HepG2 (cell line): ENCODE results near the gene GALC. TPM values are rescaled to one million over a fixed set of nuclear protein-coding genes. Genes with fewer than 3 reads are reported as not detected.

ENCODE experiments used
- ATAC-seq: fragments of 200-7000 bp; cut with Tn5 transposase; 3 replicates; pipeline ENCODE4 v1.9.1; 2020; ENCODE audit warnings: mild to moderate bottlenecking, moderate library complexity
- BruUV-seq: library from RNA; stranded (reverse); fragments of 400-500 nt; replicated peaks from 2 replicates; lab custom pipeline; 2021; lab: Mats Ljungman, UMichigan
- CTCF ChIA-PET: fragments of 300-600 bp; formaldehyde crosslinking; extraction: SDS; loops from one replicate; lab custom pipeline; 2021; ENCODE audit warnings: low total read pairs, inconsistent platforms, low intra/inter-chr PET ratio; lab: Yijun Ruan, JAX
- POLR2A ChIA-PET: fragments of 350-600 bp; sonication (Branson Sonifier 250); formaldehyde crosslinking; loops from one replicate; lab custom pipeline; 2020; ENCODE audit warnings: antibody characterized with exemption, inconsistent platforms; lab: Yijun Ruan, JAX
- DNase-seq: peaks from one replicate; pipeline ENCODE4 v3.0.0-alpha.2; 2015; ENCODE audit warnings: low spot score
- FAIRE-seq: peaks from 3 replicates; lab custom pipeline; 2011; peaks lifted over from hg19 to GRCh38; lab: Jason Lieb, UNC
- H2AFZ ChIP-seq: one replicate; pipeline ENCODE4 v1.6.1; 2011; ENCODE audit warnings: low read length, inconsistent platforms
- H3K27ac ChIP-seq: fragments of 300-600 bp; 3 replicates; pipeline ENCODE4 v1.8.0; 2011; ENCODE audit warnings: mixed run types, mild to moderate bottlenecking, mixed read lengths, low read length, inconsistent platforms; ENCODE audit not compliant: insufficient read depth; ENCODE audit errors: extremely low read length
- H3K27me3 ChIP-seq, 2 experiments: fragments of 200-600 bp in 1 of 2; 2 replicates in 1 of 2; 3 replicates in 1 of 2; pipeline versions ENCODE4 v1.6.0 to v1.8.0; 2011; ENCODE audit warnings: low read length in 2 of 2, mild to moderate bottlenecking in 2 of 2, moderate library complexity in 2 of 2, inconsistent platforms in 1 of 2; ENCODE audit not compliant: insufficient read depth in 2 of 2, control insufficient read depth in 1 of 2
- H3K36me3 ChIP-seq, 2 experiments: fragments of 200-600 bp in 1 of 2; replicated peaks in 1 of 2; 2 replicates in 1 of 2; 3 replicates in 1 of 2; pipeline versions ENCODE4 v1.5.1 to v1.8.0; 2011; ENCODE audit warnings: low read length in 2 of 2, inconsistent platforms in 1 of 2; ENCODE audit not compliant: insufficient read depth in 2 of 2, control insufficient read depth in 1 of 2
- H3K4me1 ChIP-seq: 2 replicates; pipeline ENCODE4 v1.5.1; 2012; ENCODE audit warnings: low read length, inconsistent platforms; ENCODE audit not compliant: insufficient read depth
- H3K4me2 ChIP-seq: 2 replicates; pipeline ENCODE4 v1.6.0; 2011; ENCODE audit warnings: low read depth, low read length, inconsistent platforms
- H3K4me3 ChIP-seq, 3 experiments: fragments of 200-600 bp in 1 of 3; sonication (generic), shearing (Covaris generic) in 1 of 3; replicated peaks in 1 of 3; 2 replicates each; pipeline ENCODE4 v1.5.1; 2011 to 2016; ENCODE audit warnings: low read length in 3 of 3, inconsistent platforms in 2 of 3, low read depth in 2 of 3, mild to moderate bottlenecking in 2 of 3, control low read depth in 1 of 3, mixed read lengths in 1 of 3; ENCODE audit not compliant: insufficient read depth in 1 of 3
- H3K79me2 ChIP-seq: one replicate; pipeline ENCODE4 v1.6.1; 2011; ENCODE audit warnings: low read length, inconsistent platforms; ENCODE audit not compliant: insufficient read depth
- H3K9ac ChIP-seq: 2 replicates; pipeline ENCODE4 v1.6.0; 2011; ENCODE audit warnings: mild to moderate bottlenecking, low read depth, low read length, inconsistent platforms; ENCODE audit not compliant: insufficient read depth
- H3K9me3 ChIP-seq: 2 replicates; pipeline ENCODE4 v1.5.1; 2012; ENCODE audit warnings: mild to moderate bottlenecking, low read length
- H4K20me1 ChIP-seq: 2 replicates; pipeline ENCODE4 v1.6.0; 2011; ENCODE audit warnings: inconsistent platforms, mild to moderate bottlenecking, low read length, moderate library complexity; ENCODE audit not compliant: insufficient read depth
- ATF7 ChIP-seq, 2 experiments: fragments of 450-650 bp in 1 of 2; sonication (generic) in 1 of 2; formaldehyde crosslinking in 1 of 2; IDR thresholded peaks; 2 replicates each; pipeline versions ENCODE4 v1.4.0 to v1.6.1; 2016 to 2020; ENCODE audit warnings: antibody characterized with exemption in 1 of 2, mild to moderate bottlenecking in 1 of 2, missing genetic modification reagents in 1 of 2
- CEBPB ChIP-seq: IDR thresholded peaks from 2 replicates; pipeline ENCODE4 v1.6.1; 2011; ENCODE audit warnings: low read depth, low read length, improper control_type of control experiment, borderline replicate concordance
- E2F2 ChIP-seq: sonication (generic); formaldehyde crosslinking; IDR thresholded peaks from 2 replicates; pipeline ENCODE4 v1.4.0; 2020; ENCODE audit warnings: missing genetic modification reagents, borderline replicate concordance
- NCOA2 ChIP-seq: sonication (generic); formaldehyde crosslinking; IDR thresholded peaks from 2 replicates; pipeline ENCODE4 v1.8.0; 2022; ENCODE audit warnings: inconsistent platforms
- POGZ ChIP-seq: sonication (generic); formaldehyde crosslinking; IDR thresholded peaks from 2 replicates; pipeline ENCODE4 v1.4.0; 2020; ENCODE audit warnings: mild to moderate bottlenecking, missing genetic modification reagents
- RFXAP ChIP-seq: sonication (generic); formaldehyde crosslinking; IDR thresholded peaks from 2 replicates; pipeline ENCODE4 v1.4.0; 2020; ENCODE audit warnings: missing genetic modification reagents, borderline replicate concordance
- RXRA ChIP-seq: sonication (generic); formaldehyde crosslinking; IDR thresholded peaks from 2 replicates; pipeline ENCODE4 v1.5.1; 2020; ENCODE audit warnings: missing genetic modification reagents
- TSC22D2 ChIP-seq: sonication (generic); formaldehyde crosslinking; IDR thresholded peaks from 2 replicates; pipeline ENCODE4 v1.5.1; 2020; ENCODE audit warnings: missing genetic modification reagents, mild to moderate bottlenecking, borderline replicate concordance
- ZHX1 ChIP-seq: sonication (generic); formaldehyde crosslinking; IDR thresholded peaks from 2 replicates; pipeline ENCODE4 v1.8.1; 2022; ENCODE audit warnings: low read depth, mild to moderate bottlenecking, missing genetic modification reagents
- ZMAT3 ChIP-seq: sonication (generic); formaldehyde crosslinking; conservative IDR thresholded peaks from 2 replicates; pipeline ENCODE4 v1.7.0; 2021; ENCODE audit warnings: missing genetic modification reagents
- ZNF10 ChIP-seq: sonication (generic); formaldehyde crosslinking; IDR thresholded peaks from 2 replicates; pipeline ENCODE4 v1.4.0; 2020; ENCODE audit warnings: mild to moderate bottlenecking, low read depth, missing genetic modification reagents, borderline replicate concordance
- ZNF207 ChIP-seq: fragments of 450-650 bp; IDR thresholded peaks from 2 replicates; pipeline ENCODE4 v1.6.1; 2016; ENCODE audit warnings: antibody characterized with exemption, borderline replicate concordance
- ZNF563 ChIP-seq: sonication (generic); formaldehyde crosslinking; IDR thresholded peaks from 2 replicates; pipeline ENCODE4 v1.8.0; 2022; ENCODE audit warnings: mild to moderate bottlenecking, moderate library complexity, missing genetic modification reagents
- ZNF678 ChIP-seq: sonication (generic); formaldehyde crosslinking; IDR thresholded peaks from 2 replicates; pipeline ENCODE4 v1.4.0; 2020; ENCODE audit warnings: mild to moderate bottlenecking, missing genetic modification reagents
- ZNF737 ChIP-seq: sonication (generic); formaldehyde crosslinking; IDR thresholded peaks from 2 replicates; pipeline ENCODE4 v1.5.0; 2020; ENCODE audit warnings: missing genetic modification reagents, mild to moderate bottlenecking, borderline replicate concordance
- WGBS: methylation state at CpG from one replicate; pipeline ENCODE4 v1.1.6; 2017; ENCODE audit warnings: low lambda C conversion rate; 5-methylcytosine and 5-hydroxymethylcytosine counted together
- in situ Hi-C: cut with HindIII; loops from 2 replicates; pipeline ENCODE4 v1.10.0; 2017; ENCODE audit warnings: low pct_unique_long_range_greater_than_20kb; ENCODE audit not compliant: extremely low pct_ligation_motif_present
- intact Hi-C: fragments of 100-400 bp; cut with micrococcal nuclease; formaldehyde crosslinking; loops from one replicate; pipeline ENCODE4 v1.10.0; 2022; ENCODE audit not compliant: unreplicated experiment
- polyA plus RNA-seq, 8 experiments: library from polyadenylated mRNA; depleted of rRNA in 3 of 8; stranded (reverse) in 7 of 8; unstranded in 1 of 8; fragments of >200 nt; fragmentation: Illumina TruSeq in 4 of 8; extraction: Trizol in 4 of 8; gene quantifications; 2 replicates each; pipeline versions ENCODE4 v1.2.1 to v1.2.3, GENCODE V29; 2011 to 2016; ENCODE audit warnings: low read depth in 4 of 8, missing spikeins in 1 of 8, mixed read lengths in 1 of 8; ENCODE audit not compliant: insufficient read depth in 1 of 8
- total RNA-seq, 5 experiments: library from RNA; depleted of rRNA; stranded (reverse); fragments of >200 nt; fragmentation: Illumina TruSeq; extraction: Trizol; gene quantifications; 2 replicates each; pipeline ENCODE4 v1.2.3, GENCODE V29; 2016; ENCODE audit warnings: low read depth in 1 of 5
- TF ChIP-seq, protein P1 (sequence below): sonication (generic); formaldehyde crosslinking; IDR thresholded peaks from 2 replicates; pipeline ENCODE4 v1.4.0; 2020; ENCODE audit warnings: mild to moderate bottlenecking, missing genetic modification reagents

The GALC gene
- total and polyA plus RNA-seq, 2 of the 13 experiments (the other 11 are each of a cell fraction or from before 2014, with no cell fraction given) = not detected

DNA sequence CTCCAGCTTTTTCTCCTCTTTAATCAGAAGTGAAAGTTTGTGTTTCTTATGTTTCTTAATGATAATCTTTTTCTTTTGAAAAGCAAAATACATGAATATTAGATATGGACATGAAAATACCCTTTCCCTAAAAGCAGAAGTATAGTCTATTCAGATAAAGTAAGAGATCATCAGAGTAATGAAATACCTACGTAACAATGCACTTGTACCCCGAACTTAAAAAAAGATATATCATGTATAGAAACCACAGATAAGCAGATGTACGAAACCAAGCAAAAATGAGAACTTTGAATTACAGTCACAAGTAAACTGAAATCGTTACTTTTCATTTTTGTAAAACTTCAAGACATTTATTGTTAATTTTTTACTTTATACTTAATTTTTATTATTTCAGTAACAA, 10.4 kb upstream of the GALC start (continued):
- no peak for TF ChIP-seq ZNF737 (CRISPR knock-in tag)
- no peak for TF ChIP-seq E2F2 (CRISPR knock-in tag)
- TF ChIP-seq CEBPB = no peak
- TF ChIP-seq ZNF678 (CRISPR knock-in tag) = no peak
- no peak for TF ChIP-seq RFXAP (CRISPR knock-in tag)
- no peak for TF ChIP-seq NCOA2
- no peak for TF ChIP-seq ATF7 (IDR thresholded peaks at IDR 0.05)
- TF ChIP-seq ATF7 (CRISPR knock-in tag; IDR thresholded peaks at IDR 0.05) = no peak
- TF ChIP-seq ZNF207 = no peak
- TF ChIP-seq ZNF10 (CRISPR knock-in tag) = no peak
- no peak for TF ChIP-seq RXRA (CRISPR knock-in tag)
- TF ChIP-seq POGZ (CRISPR knock-in tag) = no peak
- TF ChIP-seq ZMAT3 (CRISPR knock-in tag) = no peak

DNA sequence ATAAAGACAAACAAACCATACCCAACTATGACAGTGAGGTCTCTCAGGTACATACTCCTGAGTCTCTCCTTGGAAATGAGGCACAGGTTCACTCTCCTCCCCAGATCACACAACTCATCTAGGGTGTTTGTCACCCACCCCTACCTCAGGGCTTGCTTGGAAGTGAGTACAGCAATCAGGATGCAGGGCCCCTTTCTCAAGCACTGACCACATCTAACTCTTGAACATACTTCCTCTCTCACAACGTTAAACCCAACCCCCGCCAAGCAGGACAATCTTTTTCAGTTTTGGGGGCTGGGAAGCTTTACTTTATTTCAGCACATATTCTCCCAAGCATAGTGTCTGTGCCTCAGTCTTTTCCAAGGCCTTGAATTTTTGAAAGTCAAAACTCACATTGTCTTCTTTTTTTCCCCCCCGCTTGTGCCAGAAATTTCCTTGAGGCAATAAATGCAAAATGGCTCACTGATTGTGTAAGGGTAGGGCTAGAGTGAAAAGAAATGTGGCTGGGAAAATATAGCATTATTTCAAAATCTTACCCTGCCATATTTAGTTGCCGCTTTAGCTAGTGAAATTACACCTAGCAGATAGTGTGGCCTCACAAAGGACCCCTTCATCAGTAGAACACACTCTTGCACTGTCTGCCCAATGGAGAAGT, 9.6 kb upstream of the GALC start:
- intact Hi-C loops (no loop called here), in situ Hi-C loops (loop anchor here (25.0 kb wide), 1 partner anchor 385 kb away; the partner anchor contains the start of gene SPATA7)
- BruUV-seq = no TSS peak
- Histone ChIP-seq H3K27me3 (no peaks in the 10 kb centered on the region; a peak in 1 of 5 replicates), H3K9me3 (no peaks in the 10 kb centered on the region), H4K20me1 (no peaks in the 10 kb centered on the region), H3K9ac (no peak overlapping the region), H3K27ac (no peak overlapping the region), H2AFZ (no peak overlapping the region), H3K4me1 (peaks cover 6% of the 10 kb centered on the region; the same call in 1 of the 2 replicates), H3K36me3 (no peaks in the 10 kb centered on the region), H3K79me2 (no peaks in the 10 kb centered on the region), H3K4me3 (no peak overlapping the region), H3K4me2 (no peak overlapping the region)
- 72% methylated on average over 4 of the region's 4 CpGs for WGBS
- no peak for ATAC-seq
- CTCF ChIA-PET = no interaction called here
- POLR2A ChIA-PET = no interaction called here
- no peak for DNase-seq
- FAIRE-seq = no peak
- TF ChIP-seq ZNF563 = no peak
- TF ChIP-seq, protein P1, sequence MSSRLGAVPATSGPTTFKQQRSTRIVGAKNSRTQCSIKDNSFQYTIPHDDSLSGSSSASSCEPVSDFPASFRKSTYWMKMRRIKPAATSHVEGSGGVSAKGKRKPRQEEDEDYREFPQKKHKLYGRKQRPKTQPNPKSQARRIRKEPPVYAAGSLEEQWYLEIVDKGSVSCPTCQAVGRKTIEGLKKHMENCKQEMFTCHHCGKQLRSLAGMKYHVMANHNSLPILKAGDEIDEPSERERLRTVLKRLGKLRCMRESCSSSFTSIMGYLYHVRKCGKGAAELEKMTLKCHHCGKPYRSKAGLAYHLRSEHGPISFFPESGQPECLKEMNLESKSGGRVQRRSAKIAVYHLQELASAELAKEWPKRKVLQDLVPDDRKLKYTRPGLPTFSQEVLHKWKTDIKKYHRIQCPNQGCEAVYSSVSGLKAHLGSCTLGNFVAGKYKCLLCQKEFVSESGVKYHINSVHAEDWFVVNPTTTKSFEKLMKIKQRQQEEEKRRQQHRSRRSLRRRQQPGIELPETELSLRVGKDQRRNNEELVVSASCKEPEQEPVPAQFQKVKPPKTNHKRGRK = no peak
- no peak for TF ChIP-seq TSC22D2 (CRISPR knock-in tag)
- no peak for TF ChIP-seq ZNF10 (CRISPR knock-in tag)
- TF ChIP-seq ZHX1 (CRISPR knock-in tag) = no peak
